NT2/D1 (cell line): ENCODE measurements around the gene SPATA46.

Experiments used
- YY1 ChIP-seq: IDR thresholded peaks from 2 replicates; pipeline ENCODE4 v1.6.1; 2011; ENCODE audit not compliant: insufficient read length, insufficient read depth
- ZNF274 ChIP-seq: IDR thresholded peaks from 2 replicates; pipeline ENCODE4 v1.6.1; 2011; ENCODE audit warnings: mild to moderate bottlenecking, low read depth, low read length

GRCh38 chr1:162374406-162374805 lies 2.2 kb downstream of the SPATA46 start:
- TF ChIP-seq ZNF274 (no peak), YY1 (no peak)
